ENCODE data around the gene RFT1.

RFT1 gene

DNA sequence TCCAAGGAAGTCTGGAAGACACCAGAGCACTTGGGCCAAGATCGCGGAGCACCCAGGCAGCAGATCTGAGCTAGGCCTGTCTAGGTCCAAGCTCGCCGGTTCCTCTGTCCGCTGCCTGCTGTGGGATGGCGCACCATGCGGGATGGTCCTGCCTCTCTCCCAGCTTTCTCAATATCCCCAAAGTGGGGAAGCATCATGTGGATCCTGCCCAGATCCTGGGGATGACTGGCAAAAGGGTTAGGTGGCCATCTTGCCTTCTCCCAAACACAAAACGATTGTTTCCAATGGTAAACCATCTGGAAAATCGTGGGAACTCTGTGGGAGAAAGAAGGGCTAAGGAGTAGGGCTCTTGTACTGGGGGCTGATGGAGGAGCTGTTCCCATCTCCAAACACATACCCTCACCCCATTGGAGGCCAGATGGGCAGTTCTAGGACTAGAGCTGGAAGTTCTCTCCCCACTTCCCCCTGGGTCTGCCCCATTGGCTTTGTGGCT, 39.6 kb upstream of the RFT1 start:
- no peak overlapping the region for H3K27ac ChIP-seq (ENCODE audit: low read depth, low read length)
- no peak overlapping the region for H3K4me3 ChIP-seq (ENCODE audit: low read depth in 1 of 2, low read length in 2 of 2)
- no peak overlapping the region for H3K9ac ChIP-seq (ENCODE audit: low read length)
- H3K36me3 ChIP-seq (ENCODE audit: insufficient read depth, low read length), result no peaks in the 10 kb centered on the region
- peaks cover 8% of the 10 kb centered on the region for H3K4me1 ChIP-seq (ENCODE audit: insufficient read depth, low read length)
- H3K9me3 ChIP-seq (ENCODE audit: low read length), result no peaks in the 10 kb centered on the region
- H3K27me3 ChIP-seq (ENCODE audit: control insufficient read depth in 1 of 2, insufficient read depth in 2 of 2, low read length in 2 of 2), result no peaks in the 10 kb centered on the region

DNA sequence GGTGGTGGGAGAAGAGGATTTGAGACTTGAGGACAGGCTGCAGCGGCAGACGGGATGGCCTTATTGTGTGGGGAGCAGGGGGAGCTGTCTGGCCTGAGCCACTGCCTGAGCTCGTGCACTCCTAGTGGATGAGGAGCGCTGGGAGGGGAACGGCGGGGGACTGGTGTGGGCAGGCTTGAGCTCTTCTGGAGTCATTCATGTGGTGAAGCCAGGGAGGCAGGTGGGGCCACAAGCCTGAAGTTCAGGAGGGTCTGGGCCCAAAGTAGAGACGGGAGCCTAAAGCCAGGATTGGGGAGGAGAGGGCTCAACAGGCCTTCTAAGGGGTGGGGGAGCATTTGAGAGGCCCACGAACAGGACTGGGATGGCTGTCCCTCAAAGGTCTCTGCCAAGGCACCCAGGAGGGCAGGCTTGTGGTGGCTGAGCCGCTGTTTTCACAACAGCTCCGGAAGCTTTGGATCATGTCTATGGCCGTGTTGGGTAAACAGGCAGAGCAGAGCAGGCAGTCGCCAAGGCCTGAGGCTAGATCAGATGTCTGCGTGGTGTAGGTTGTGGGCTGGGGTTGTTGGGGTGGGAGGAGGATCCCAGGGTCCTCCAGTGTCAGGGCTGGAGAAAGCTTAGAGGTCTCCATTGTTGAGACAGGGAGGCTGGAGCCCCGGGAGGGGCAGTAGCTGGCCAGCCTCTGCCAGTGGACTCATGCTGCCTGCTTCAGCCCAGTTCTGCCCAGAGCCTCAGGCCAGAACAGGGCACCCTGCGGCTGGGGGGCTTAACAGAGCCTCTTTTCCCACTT, 39.0 kb upstream of the RFT1 start:
- Histone ChIP-seq H3K9me3 (ENCODE audit: low read length) (no peaks in the 10 kb centered on the region), H3K4me3 (ENCODE audit: low read depth in 1 of 2, low read length in 2 of 2) (no peak overlapping the region), H3K36me3 (ENCODE audit: insufficient read depth, low read length) (no peaks in the 10 kb centered on the region), H3K27me3 (ENCODE audit: control insufficient read depth in 1 of 2, insufficient read depth in 2 of 2, low read length in 2 of 2) (no peaks in the 10 kb centered on the region), H3K9ac (ENCODE audit: low read length) (no peak overlapping the region), H3K27ac (ENCODE audit: low read depth, low read length) (no peak overlapping the region), H3K4me1 (ENCODE audit: insufficient read depth, low read length) (peaks cover 8% of the 10 kb centered on the region)

DNA sequence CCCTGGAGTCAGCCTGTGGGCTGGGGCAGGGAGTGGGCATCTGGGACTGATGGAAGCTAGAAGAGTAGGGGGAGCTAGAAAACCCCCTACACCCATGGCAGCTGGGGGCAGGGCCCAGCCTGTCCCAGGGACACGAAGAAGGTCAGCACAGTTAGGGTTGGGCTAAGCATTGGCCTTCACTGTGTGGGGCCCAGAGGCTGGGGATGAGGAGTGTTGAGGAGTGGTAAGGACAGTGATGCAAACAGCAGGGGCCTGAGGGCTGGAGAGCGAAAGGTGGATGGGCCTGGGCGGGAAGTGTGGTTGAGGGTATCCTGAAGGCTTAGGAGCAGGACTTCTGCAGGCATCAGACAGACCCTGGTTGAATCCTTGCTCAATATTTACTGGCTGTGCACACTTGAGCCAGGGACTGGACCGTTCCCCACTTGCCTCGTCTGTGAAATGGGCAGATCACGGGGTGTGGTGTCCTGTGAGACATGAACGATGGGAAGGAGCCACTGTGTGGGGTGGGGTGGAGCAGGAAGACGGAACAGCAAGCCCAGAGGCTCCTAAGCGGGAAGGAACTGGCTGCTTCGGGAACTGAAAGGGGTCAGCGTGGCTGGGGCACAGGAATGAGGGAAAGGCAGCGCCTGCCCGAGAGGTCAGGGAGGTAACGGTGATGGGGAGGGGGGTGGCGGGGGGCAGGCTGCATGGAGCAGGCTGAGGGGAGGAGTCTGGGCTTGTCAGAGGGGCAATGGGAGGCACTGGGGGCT, 38.1 kb upstream of the RFT1 start:
- no peak overlapping the region for H3K27ac ChIP-seq (ENCODE audit: low read depth, low read length)
- peaks cover 11% of the 10 kb centered on the region for H3K4me1 ChIP-seq (ENCODE audit: insufficient read depth, low read length)
- no peak overlapping the region for H3K9ac ChIP-seq (ENCODE audit: low read length)
- no peak overlapping the region for H3K4me3 ChIP-seq (ENCODE audit: low read depth in 1 of 2, low read length in 2 of 2)
- H3K9me3 ChIP-seq (ENCODE audit: low read length), result no peaks in the 10 kb centered on the region
- H3K36me3 ChIP-seq (ENCODE audit: insufficient read depth, low read length), result no peaks in the 10 kb centered on the region
- no peaks in the 10 kb centered on the region for H3K27me3 ChIP-seq (ENCODE audit: control insufficient read depth in 1 of 2, insufficient read depth in 2 of 2, low read length in 2 of 2)

GRCh38 chr3:53167418-53168174, 37.4 kb upstream of the RFT1 start:
- no peaks in the 10 kb centered on the region for H3K36me3 ChIP-seq (ENCODE audit: insufficient read depth, low read length)
- no peak overlapping the region for H3K4me3 ChIP-seq (ENCODE audit: low read depth in 1 of 2, low read length in 2 of 2)
- H3K27ac ChIP-seq (ENCODE audit: low read depth, low read length), result no peak overlapping the region
- no peaks in the 10 kb centered on the region for H3K9me3 ChIP-seq (ENCODE audit: low read length)
- H3K4me1 ChIP-seq (ENCODE audit: insufficient read depth, low read length), result peaks cover 11% of the 10 kb centered on the region
- no peaks in the 10 kb centered on the region for H3K27me3 ChIP-seq (ENCODE audit: control insufficient read depth in 1 of 2, insufficient read depth in 2 of 2, low read length in 2 of 2)
- H3K9ac ChIP-seq (ENCODE audit: low read length), result no peak overlapping the region

- Histone ChIP-seq H3K4me1 (ENCODE audit: insufficient read depth, low read length) (peaks cover 11% of the 10 kb centered on the region), H3K36me3 (ENCODE audit: insufficient read depth, low read length) (no peaks in the 10 kb centered on the region), H3K27me3 (ENCODE audit: control insufficient read depth in 1 of 2, insufficient read depth in 2 of 2, low read length in 2 of 2) (no peaks in the 10 kb centered on the region), H3K27ac (ENCODE audit: low read depth, low read length) (no peak overlapping the region), H3K9me3 (ENCODE audit: low read length) (no peaks in the 10 kb centered on the region), H3K4me3 (ENCODE audit: low read depth in 1 of 2, low read length in 2 of 2) (no peak overlapping the region), H3K9ac (ENCODE audit: low read length) (no peak overlapping the region)
Measured at GRCh38 chr3:53166781-53167291, 36.6 kb upstream of the RFT1 start.

- H3K9me3 ChIP-seq (ENCODE audit: low read length), result no peaks in the 10 kb centered on the region
- no peaks in the 10 kb centered on the region for H3K27me3 ChIP-seq (ENCODE audit: control insufficient read depth in 1 of 2, insufficient read depth in 2 of 2, low read length in 2 of 2)
- H3K4me3 ChIP-seq (ENCODE audit: low read depth in 1 of 2, low read length in 2 of 2), result no peak overlapping the region
- H3K36me3 ChIP-seq (ENCODE audit: insufficient read depth, low read length), result no peaks in the 10 kb centered on the region
- peaks cover 7% of the 10 kb centered on the region for H3K4me1 ChIP-seq (ENCODE audit: insufficient read depth, low read length)
- no peak overlapping the region for H3K9ac ChIP-seq (ENCODE audit: low read length)
- no peak overlapping the region for H3K27ac ChIP-seq (ENCODE audit: low read depth, low read length)
Measured at GRCh38 chr3:53166206-53166605, 36.0 kb upstream of the RFT1 start.

GRCh38 chr3:53164911-53165310, 34.7 kb upstream of the RFT1 start:
- Histone ChIP-seq H3K9me3 (ENCODE audit: low read length) (no peaks in the 10 kb centered on the region), H3K4me3 (ENCODE audit: low read depth in 1 of 2, low read length in 2 of 2) (no peak overlapping the region), H3K27ac (ENCODE audit: low read depth, low read length) (no peak overlapping the region), H3K4me1 (ENCODE audit: insufficient read depth, low read length) (peaks cover 13% of the 10 kb centered on the region), H3K36me3 (ENCODE audit: insufficient read depth, low read length) (no peaks in the 10 kb centered on the region), H3K9ac (ENCODE audit: low read length) (no peak overlapping the region), H3K27me3 (ENCODE audit: control insufficient read depth in 1 of 2, insufficient read depth in 2 of 2, low read length in 2 of 2) (no peaks in the 10 kb centered on the region)

- no peaks in the 10 kb centered on the region for H3K9me3 ChIP-seq (ENCODE audit: low read length)
- H3K36me3 ChIP-seq (ENCODE audit: insufficient read depth, low read length), result no peaks in the 10 kb centered on the region
- H3K4me3 ChIP-seq (ENCODE audit: low read depth in 1 of 2, low read length in 2 of 2), result no peak overlapping the region
- no peak overlapping the region for H3K27ac ChIP-seq (ENCODE audit: low read depth, low read length)
- peaks cover 16% of the 10 kb centered on the region for H3K4me1 ChIP-seq (ENCODE audit: insufficient read depth, low read length)
- H3K9ac ChIP-seq (ENCODE audit: low read length), result no peak overlapping the region
- no peaks in the 10 kb centered on the region for H3K27me3 ChIP-seq (ENCODE audit: control insufficient read depth in 1 of 2, insufficient read depth in 2 of 2, low read length in 2 of 2)
Measured at GRCh38 chr3:53163444-53164387, 33.5 kb upstream of the RFT1 start.

DNA sequence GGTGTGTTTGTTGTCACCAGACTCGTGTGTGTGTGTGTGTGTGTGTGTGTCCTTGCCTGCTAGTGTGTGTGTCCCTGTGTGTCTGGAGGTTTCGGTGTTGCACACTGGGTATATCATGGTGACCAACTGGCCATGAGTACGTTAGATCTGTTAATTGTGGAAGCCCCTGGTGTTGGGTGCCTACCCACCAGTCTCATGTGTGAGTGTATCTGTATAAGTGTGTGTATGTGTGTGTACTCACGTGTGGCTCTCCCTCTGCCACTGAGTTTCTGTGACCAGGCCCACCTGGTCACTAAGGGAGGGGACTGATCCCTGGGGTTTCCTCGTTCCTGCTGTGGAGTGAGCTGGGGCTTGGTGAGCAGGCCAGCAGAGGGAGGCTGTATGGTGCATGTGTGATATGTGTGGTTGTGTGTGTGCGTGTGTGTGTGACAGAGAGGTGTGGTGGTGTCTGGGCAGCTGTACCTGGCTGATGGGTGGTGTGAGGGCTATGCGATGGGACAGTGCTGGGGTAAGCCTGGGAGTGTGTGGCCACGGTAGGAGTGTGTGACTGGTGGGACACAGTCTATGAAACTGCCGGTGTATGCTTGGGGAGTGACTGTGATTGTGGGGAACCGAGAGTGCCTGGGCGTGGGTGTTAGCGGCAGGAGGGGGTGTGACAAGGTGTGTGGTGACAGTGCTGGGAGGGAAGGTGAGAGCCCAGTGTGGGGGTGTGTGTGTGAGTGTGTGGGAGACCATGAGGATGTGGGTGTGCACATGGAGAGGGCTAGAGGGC, 32.6 kb upstream of the RFT1 start:
- Histone ChIP-seq H3K36me3 (ENCODE audit: insufficient read depth, low read length) (no peaks in the 10 kb centered on the region), H3K27me3 (ENCODE audit: control insufficient read depth in 1 of 2, insufficient read depth in 2 of 2, low read length in 2 of 2) (no peaks in the 10 kb centered on the region), H3K4me3 (ENCODE audit: low read depth in 1 of 2, low read length in 2 of 2) (peak overlapping the region in 1 of 2 donors; percentile 43), H3K9me3 (ENCODE audit: low read length) (no peaks in the 10 kb centered on the region), H3K27ac (ENCODE audit: low read depth, low read length) (no peak overlapping the region), H3K9ac (ENCODE audit: low read length) (no peak overlapping the region), H3K4me1 (ENCODE audit: insufficient read depth, low read length) (peaks cover 15% of the 10 kb centered on the region)
